ENCODE results near the gene DCBLD2. TPM values are rescaled to one million over a fixed set of nuclear protein-coding genes. Genes with fewer than 3 reads are reported as not detected.
"Not testable (repeated sequence)": the region's sequence is repeated elsewhere in the genome, so short reads cannot be mapped to it uniquely, and the experiment has no call there.

DCBLD2 gene
- total RNA-seq, 1 donor from 2014 or later: 19.4 TPM

DNA sequence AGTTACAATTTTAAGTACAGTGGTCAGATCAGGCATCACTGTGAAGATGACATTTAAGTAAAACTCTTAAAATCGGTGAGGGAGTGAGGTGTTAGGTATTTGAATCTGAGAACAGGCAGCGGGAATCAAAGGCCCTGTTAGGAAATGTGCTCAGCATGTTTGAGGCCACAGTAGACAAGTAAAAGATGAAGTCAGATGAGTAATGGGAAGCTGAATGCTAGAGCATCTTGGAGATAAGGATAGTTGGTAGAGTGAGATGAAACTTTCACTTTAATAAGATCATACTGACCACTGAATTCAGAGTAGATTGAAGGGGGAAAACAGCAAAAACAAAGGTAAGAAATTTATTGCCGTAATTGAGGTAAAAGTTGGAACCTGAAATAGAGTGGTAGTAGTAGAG lies 61.6 kb downstream of the DCBLD2 start:
- no peak for DNase-seq (ENCODE audit: low read depth in 2 of 2)

GRCh38 chr3:98831060-98831459 lies 70.4 kb downstream of the DCBLD2 start:
- DNase-seq (ENCODE audit: low read depth in 2 of 2): not testable (repeated sequence)

- DNase-seq (ENCODE audit: low read depth in 2 of 2): no peak
Measured at GRCh38 chr3:98829246-98829832, 72.2 kb downstream of the DCBLD2 start.

GRCh38 chr3:98827221-98827920 lies 74.1 kb downstream of the DCBLD2 start:
- no peak for DNase-seq (ENCODE audit: low read depth in 2 of 2)

DNA sequence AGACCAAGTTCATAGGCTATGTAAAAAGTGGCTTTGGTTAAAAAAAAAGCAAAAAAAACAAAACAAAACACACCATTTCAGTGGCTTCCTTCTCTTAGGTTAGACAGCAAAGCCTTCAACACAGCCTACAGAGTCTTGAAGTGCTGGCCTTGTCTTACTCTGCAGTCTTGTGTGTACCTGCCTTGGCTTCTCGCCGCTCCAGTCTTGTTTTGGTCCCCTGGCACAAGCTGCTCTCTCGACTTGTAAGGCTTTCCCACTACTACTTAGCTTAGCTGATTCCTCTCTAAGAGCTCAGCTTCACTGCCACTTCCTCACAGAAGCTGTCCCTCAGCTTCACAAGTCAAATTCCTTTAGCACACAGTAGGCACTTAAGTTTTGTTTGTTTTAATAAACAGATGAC lies 75.4 kb downstream of the DCBLD2 start:
- no peak for DNase-seq (ENCODE audit: low read depth in 2 of 2)

DNA sequence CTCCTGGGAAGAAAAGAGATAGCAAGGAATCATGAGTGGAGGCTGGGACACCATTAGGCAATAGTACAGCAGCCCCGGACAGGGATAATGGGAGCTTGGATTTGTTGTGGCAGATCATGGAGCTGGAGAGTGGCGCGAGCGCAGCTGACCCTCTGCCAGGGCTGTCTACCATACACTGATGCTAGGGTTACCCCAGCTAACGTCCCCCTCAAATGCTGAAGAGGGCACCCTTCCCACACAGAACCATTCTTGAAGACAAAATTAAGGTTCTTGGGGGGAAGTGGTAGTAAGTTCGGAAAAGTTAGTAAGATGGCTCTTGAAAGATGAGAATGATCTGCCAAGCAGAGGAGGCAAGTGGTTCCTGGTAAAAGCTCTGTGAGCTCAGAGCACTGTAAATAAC lies 77.2 kb downstream of the DCBLD2 start:
- DNase-seq (ENCODE audit: low read depth in 2 of 2): peak in 1 of 2 donors; percentile 17

DNA sequence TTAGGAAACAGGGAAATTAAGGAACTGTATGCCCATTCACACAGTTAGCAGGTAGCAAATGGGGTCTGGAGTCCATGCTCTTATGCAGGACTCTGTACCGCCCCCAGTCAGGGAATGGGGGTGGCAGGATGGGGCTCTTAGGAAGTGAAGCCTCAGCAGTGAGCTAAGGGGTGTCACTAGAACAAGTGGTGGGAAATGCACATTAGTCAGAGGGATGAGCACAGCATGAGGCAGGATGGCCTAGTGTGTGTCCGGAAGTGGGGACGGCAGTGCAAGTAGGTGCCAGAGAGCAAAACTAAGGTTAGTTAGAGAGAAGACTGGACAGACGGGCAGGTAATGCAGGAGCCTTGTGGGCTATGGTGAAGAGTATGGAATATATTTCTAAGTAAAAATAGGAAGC lies 77.7 kb downstream of the DCBLD2 start:
- peak in 1 of 2 donors; percentile 33 for DNase-seq (ENCODE audit: low read depth in 2 of 2)

DNA sequence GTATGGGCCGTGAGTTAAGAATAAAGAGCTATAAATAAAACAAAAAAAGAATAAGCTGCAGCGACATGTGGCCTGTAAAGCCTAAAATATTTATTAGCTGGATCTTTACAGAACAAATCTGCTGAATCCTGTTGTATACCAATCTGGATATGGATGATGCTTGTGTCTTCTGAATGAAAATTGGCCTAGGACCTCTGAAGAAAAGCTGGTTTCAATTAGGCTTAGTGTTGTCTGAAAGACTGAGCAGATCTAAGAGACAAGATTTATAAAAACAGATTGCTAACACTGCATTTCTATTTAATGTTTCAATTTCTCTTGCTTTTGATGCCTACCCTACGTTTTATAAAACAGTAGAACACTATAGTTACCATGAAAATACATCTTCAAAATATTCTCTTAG lies 80.4 kb downstream of the DCBLD2 start:
- DNase-seq (ENCODE audit: low read depth in 2 of 2): no peak

- peak; percentile 55 to 62 for DNase-seq (ENCODE audit: low read depth in 2 of 2)
Measured at GRCh38 chr3:98817547-98818041, 83.9 kb downstream of the DCBLD2 start.

DNA sequence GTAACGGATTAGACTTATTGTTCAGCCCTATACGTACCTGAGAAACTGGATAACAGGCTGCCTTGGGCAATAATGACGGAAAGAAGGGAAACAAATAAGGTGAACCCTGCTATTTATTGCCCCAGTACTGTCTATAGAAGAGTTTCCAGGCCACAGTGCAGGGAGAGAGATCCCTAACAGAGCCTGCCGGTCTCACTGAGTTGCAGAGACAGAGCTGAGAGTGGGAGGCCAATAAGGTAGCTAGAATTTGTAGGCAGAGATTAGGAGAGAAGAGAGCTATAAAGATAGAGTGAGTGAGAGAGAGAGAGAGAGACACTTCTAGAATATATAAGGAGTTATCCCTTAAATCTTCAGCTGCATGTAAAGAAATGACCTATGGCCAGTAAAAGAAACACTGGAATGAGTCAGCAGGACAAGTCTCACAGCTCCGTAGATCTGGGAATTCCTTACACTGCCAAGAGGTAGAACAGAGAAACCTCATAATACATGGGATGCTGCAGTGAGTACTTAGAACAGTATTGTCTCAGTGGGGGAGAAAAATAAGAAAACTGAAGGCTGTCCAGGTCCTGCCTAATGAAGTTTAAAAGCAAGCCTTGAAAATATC lies 86.6 kb downstream of the DCBLD2 start:
- DNase-seq (ENCODE audit: low read depth in 2 of 2): peak in 1 of 2 donors; percentile 46

GRCh38 chr3:98812851-98813374 lies 88.6 kb downstream of the DCBLD2 start:
- peak; percentile 34 to 58 for DNase-seq (ENCODE audit: low read depth in 2 of 2)

- DNase-seq (ENCODE audit: low read depth in 2 of 2): peak in 1 of 2 donors; percentile 40
Measured at GRCh38 chr3:98811048-98811447, 90.4 kb downstream of the DCBLD2 start.

- DNase-seq (ENCODE audit: low read depth in 2 of 2): peak; percentile 47 to 83
Measured at GRCh38 chr3:98809557-98809956, 91.9 kb downstream of the DCBLD2 start.

- no peak for DNase-seq (ENCODE audit: low read depth in 2 of 2)
Measured at GRCh38 chr3:98808071-98808470, 93.4 kb downstream of the DCBLD2 start.

DNA sequence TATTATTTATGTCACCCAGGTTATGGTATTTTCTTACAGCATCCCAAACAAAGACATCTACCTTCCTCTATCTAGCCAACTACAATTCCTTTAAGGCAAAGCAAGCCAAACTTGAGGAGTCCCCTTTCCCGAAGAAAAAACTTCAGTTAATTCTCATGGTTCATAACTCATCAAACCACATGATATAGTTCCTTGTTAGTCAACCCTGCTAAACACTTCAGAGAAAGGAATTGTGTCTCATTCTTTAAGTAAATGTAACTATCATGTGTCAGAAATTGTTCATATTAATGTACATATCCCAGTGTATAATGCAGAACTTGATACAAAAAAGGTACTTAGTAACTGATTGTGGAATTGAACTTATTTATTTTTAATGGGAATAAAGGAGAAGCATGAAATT lies 93.9 kb downstream of the DCBLD2 start:
- no peak for DNase-seq (ENCODE audit: low read depth in 2 of 2)

- DNase-seq (ENCODE audit: low read depth in 2 of 2): no peak
Measured at GRCh38 chr3:98807011-98807410, 94.5 kb downstream of the DCBLD2 start.

DNA sequence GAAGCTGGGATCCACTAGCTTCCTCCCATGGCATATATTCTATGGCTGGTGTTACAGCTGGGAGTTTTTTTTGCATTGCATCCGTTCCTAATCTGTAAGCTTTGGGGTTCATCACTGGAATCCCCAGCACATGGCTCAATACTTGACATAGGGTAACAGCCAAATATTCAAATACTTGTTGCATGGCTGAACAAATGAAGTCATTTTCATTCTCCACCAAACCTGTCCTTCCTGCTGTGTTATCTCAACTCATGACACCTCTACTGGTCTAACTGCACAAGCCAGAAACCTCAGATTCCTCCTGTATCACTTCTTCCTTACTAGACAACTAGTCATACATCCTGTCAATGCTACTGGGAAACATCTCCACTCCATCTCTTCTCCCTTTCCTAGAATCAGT lies 95.0 kb downstream of the DCBLD2 start:
- no peak for DNase-seq (ENCODE audit: low read depth in 2 of 2)

- no peak for DNase-seq (ENCODE audit: low read depth in 2 of 2)
Measured at GRCh38 chr3:98805571-98805970, 95.9 kb downstream of the DCBLD2 start.

- DNase-seq (ENCODE audit: low read depth in 2 of 2): no peak
Measured at GRCh38 chr3:98801043-98801747, 100.3 kb downstream of the DCBLD2 start.

DNA sequence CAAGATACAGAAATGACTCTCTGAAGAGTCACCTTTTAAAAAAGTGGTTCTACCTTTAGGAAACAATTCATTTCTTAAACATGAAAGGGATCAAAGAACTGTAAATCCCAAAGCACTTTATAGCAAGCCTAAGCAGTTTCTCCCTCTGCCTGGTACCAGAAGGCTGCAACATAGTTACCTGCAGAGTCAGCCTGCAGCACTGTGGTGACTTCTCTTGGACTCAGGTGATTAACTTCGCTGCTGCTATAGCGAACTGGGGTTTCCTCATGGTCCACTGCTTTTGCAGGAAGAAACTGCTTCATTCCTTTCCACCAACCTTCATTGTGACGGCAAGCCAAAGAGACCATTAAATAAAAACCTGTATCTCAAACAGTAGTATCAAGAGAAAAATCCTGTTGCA lies 101.1 kb downstream of the DCBLD2 start:
- DNase-seq (ENCODE audit: low read depth in 2 of 2): no peak

- no peak for DNase-seq (ENCODE audit: low read depth in 2 of 2)
Measured at GRCh38 chr3:98799479-98799878, 102.0 kb downstream of the DCBLD2 start.

DNA sequence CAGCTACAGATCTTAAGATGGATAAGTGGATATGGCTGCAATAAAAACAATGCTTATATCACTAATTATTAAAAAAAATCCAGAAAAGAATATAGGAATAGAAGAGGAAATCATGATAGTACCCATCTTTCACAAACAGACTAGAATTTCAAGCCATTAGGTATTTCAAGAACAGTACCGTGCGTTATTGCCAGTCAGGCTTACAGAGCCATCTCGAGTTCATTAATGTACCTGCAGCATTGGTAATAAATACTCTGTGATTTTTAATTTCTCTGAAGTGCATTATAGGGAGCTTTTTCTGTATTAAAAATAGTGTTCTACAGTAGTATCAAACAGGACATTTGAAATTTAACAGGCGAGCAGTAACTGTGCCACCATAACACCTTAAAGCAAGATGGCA lies 102.7 kb downstream of the DCBLD2 start:
- DNase-seq (ENCODE audit: low read depth in 2 of 2): no peak
